ENCODE results near the gene ABI1. TPM values are rescaled to one million over a fixed set of nuclear protein-coding genes. Genes with fewer than 3 reads are reported as not detected.

Gene ABI1
- total RNA-seq, 4 donors from 2014 or later, result 29.9 to 54.5 (median 47.8) TPM

GRCh38 chr10:26870766-26871165 lies 10.0 kb upstream of the ABI1 start:
- no peaks in the 10 kb centered on the region for H3K36me3 ChIP-seq
- WGBS, 2 donors (ENCODE audit: low coverage in 1 of 2), result 83 to 100% methylated on average over 1 of the region's 1 CpG
- TF ChIP-seq EP300 (IDR thresholded peaks at IDR 0.05; ENCODE audit: low read depth), result no peak
- no peak for TF ChIP-seq CTCF (IDR thresholded peaks at IDR 0.05)
- TF ChIP-seq POLR2A (IDR thresholded peaks at IDR 0.05), result no peak
- TF ChIP-seq POLR2AphosphoS5 (IDR thresholded peaks at IDR 0.05), result no peak
- H3K4me1 ChIP-seq, result no peaks in the 10 kb centered on the region
- in situ Hi-C loops (cut with MboI; ENCODE audit: low pct_ligation_motif_present in 1 of 4, low pct_unique_long_range_greater_than_20kb in 1 of 4, low sequenced_read_pairs in 3 of 4), result loop anchor here in 2 of 4 donors (10.0 to 25.0 kb wide), 2 partner anchors 133 to 536 kb away; no protein-coding TSS in a partner anchor
- intact Hi-C loops (cut with DNase I; ENCODE audit: low total_unique reads), result no loop called here
- no peaks in the 10 kb centered on the region for H3K27me3 ChIP-seq
- H3K4me3 ChIP-seq, result no peak overlapping the region
- H3K27ac ChIP-seq, result no peak overlapping the region
- H3K9me3 ChIP-seq, result no peaks in the 10 kb centered on the region
- no peak for DNase-seq

- H3K4me3 ChIP-seq, result no peak overlapping the region
- intact Hi-C loops (cut with DNase I; ENCODE audit: low total_unique reads) (no loop called here), in situ Hi-C loops (cut with MboI; ENCODE audit: low pct_ligation_motif_present in 1 of 4, low pct_unique_long_range_greater_than_20kb in 1 of 4, low sequenced_read_pairs in 3 of 4) (loop anchor here in 1 of 4 donors (25.0 kb wide), 1 partner anchor 132 kb away; no protein-coding TSS in a partner anchor)
- H3K9me3 ChIP-seq, result no peaks in the 10 kb centered on the region
- DNase-seq, result no peak
- no peak overlapping the region for H3K27ac ChIP-seq
- H3K4me1 ChIP-seq, result no peaks in the 10 kb centered on the region
- 61 to 64% methylated on average over 6 to 8 of the region's 8 CpGs for WGBS, 2 donors (ENCODE audit: low coverage in 1 of 2)
- H3K27me3 ChIP-seq, result no peaks in the 10 kb centered on the region
- TF ChIP-seq CTCF (IDR thresholded peaks at IDR 0.05), result no peak
- TF ChIP-seq POLR2A (IDR thresholded peaks at IDR 0.05), result no peak
- TF ChIP-seq POLR2AphosphoS5 (IDR thresholded peaks at IDR 0.05), result no peak
- no peak for TF ChIP-seq EP300 (IDR thresholded peaks at IDR 0.05; ENCODE audit: low read depth)
- no peaks in the 10 kb centered on the region for H3K36me3 ChIP-seq
These were observed 8.8 kb upstream of the ABI1 start for GRCh38 chr10:26869528-26869927.

GRCh38 chr10:26863351-26864076 lies 2.8 kb upstream of the ABI1 start:
- intact Hi-C loops (cut with DNase I; ENCODE audit: low total_unique reads), result no loop called here
- no peak overlapping the region for H3K27ac ChIP-seq
- peaks cover 0 to 18% (median 11%) of the 10 kb centered on the region in 4 donors for H3K4me1 ChIP-seq
- no peaks in the 10 kb centered on the region for H3K9me3 ChIP-seq
- no peak for DNase-seq
- H3K36me3 ChIP-seq, result no peaks in the 10 kb centered on the region
- in situ Hi-C loops (cut with MboI; ENCODE audit: low pct_ligation_motif_present in 1 of 4, low pct_unique_long_range_greater_than_20kb in 1 of 4, low sequenced_read_pairs in 3 of 4), result loop anchor here in 1 of 4 donors (25.0 kb wide), 1 partner anchor 126 kb away; no protein-coding TSS in a partner anchor
- H3K27me3 ChIP-seq, result no peaks in the 10 kb centered on the region
- 71 to 76% methylated on average over 2 to 3 of the region's 3 CpGs for WGBS, 2 donors (ENCODE audit: low coverage in 1 of 2)
- TF ChIP-seq EP300 (IDR thresholded peaks at IDR 0.05; ENCODE audit: low read depth) (no peak), POLR2A (IDR thresholded peaks at IDR 0.05) (no peak), POLR2AphosphoS5 (IDR thresholded peaks at IDR 0.05) (no peak), CTCF (IDR thresholded peaks at IDR 0.05) (no peak)
- no peak overlapping the region for H3K4me3 ChIP-seq

GRCh38 chr10:26861205-26861998 lies 644 bp upstream of the ABI1 start:
- H3K4me1 ChIP-seq, result peaks cover 2 to 39% (median 21%) of the 10 kb centered on the region in 4 donors
- in situ Hi-C loops (cut with MboI; ENCODE audit: low pct_ligation_motif_present in 1 of 4, low pct_unique_long_range_greater_than_20kb in 1 of 4, low sequenced_read_pairs in 3 of 4), result loop anchor here in 1 of 4 donors (25.0 kb wide), 1 partner anchor 124 kb away; no protein-coding TSS in a partner anchor
- H3K27me3 ChIP-seq, result no peaks in the 10 kb centered on the region
- DNase-seq, result no peak
- intact Hi-C loops (cut with DNase I; ENCODE audit: low total_unique reads), result no loop called here
- peak overlapping the region in 3 of 4 donors; percentile 97 to 98 (median 97) for H3K27ac ChIP-seq
- no peaks in the 10 kb centered on the region for H3K9me3 ChIP-seq
- H3K36me3 ChIP-seq, result no peaks in the 10 kb centered on the region
- TF ChIP-seq POLR2AphosphoS5 (IDR thresholded peaks at IDR 0.05) (no peak), CTCF (IDR thresholded peaks at IDR 0.05) (peak; percentile 76 to 82 (median 80))
- 25 to 35% methylated on average over 19 to 24 of the region's 24 CpGs for WGBS, 2 donors (ENCODE audit: low coverage in 1 of 2)
- H3K4me3 ChIP-seq, result peak overlapping the region in 3 of 4 donors; percentile 12 to 88 (median 74)

Data from transverse colon (tissue), 4 donors.